Endothelial cell of umbilical vein (primary cell): ENCODE measurements around the gene TSSK6.

Experiments used
- EZH2 ChIP-seq: IDR thresholded peaks from 2 replicates; pipeline ENCODE4 v1.6.1; 2012; ENCODE audit warnings: borderline replicate concordance, low read depth, mild to moderate bottlenecking, moderate library complexity, low read length, inconsistent platforms; ENCODE audit not compliant: severe bottlenecking
- JUN ChIP-seq: IDR thresholded peaks from 2 replicates; pipeline ENCODE4 v1.6.1; 2011; ENCODE audit warnings: borderline replicate concordance, low read depth; ENCODE audit not compliant: insufficient read length, insufficient read depth
- POLR2A ChIP-seq: IDR thresholded peaks from 2 replicates; pipeline ENCODE4 v1.6.1; 2012; ENCODE audit warnings: low read depth, mild to moderate bottlenecking, control low read depth, low read length
- POLR2AphosphoS5 ChIP-seq: IDR thresholded peaks from 2 replicates; pipeline ENCODE4 v1.6.1; 2012; ENCODE audit warnings: low read depth, mild to moderate bottlenecking, control low read depth, low read length, moderate library complexity; ENCODE audit not compliant: insufficient read depth
- TF ChIP-seq, protein P1 (sequence below), 2 donors: IDR thresholded peaks; 1 replicate in 1 of 2; 2 replicates in 1 of 2; pipeline ENCODE4 v1.5.1; 2011; ENCODE audit warnings: low read length in 2 of 2, mild to moderate bottlenecking in 2 of 2, moderate library complexity in 2 of 2, control low read depth in 1 of 2, inconsistent platforms in 1 of 2, low read depth in 1 of 2; ENCODE audit not compliant: insufficient read depth in 1 of 2; ENCODE audit errors: extremely low read depth in 1 of 2

DNA sequence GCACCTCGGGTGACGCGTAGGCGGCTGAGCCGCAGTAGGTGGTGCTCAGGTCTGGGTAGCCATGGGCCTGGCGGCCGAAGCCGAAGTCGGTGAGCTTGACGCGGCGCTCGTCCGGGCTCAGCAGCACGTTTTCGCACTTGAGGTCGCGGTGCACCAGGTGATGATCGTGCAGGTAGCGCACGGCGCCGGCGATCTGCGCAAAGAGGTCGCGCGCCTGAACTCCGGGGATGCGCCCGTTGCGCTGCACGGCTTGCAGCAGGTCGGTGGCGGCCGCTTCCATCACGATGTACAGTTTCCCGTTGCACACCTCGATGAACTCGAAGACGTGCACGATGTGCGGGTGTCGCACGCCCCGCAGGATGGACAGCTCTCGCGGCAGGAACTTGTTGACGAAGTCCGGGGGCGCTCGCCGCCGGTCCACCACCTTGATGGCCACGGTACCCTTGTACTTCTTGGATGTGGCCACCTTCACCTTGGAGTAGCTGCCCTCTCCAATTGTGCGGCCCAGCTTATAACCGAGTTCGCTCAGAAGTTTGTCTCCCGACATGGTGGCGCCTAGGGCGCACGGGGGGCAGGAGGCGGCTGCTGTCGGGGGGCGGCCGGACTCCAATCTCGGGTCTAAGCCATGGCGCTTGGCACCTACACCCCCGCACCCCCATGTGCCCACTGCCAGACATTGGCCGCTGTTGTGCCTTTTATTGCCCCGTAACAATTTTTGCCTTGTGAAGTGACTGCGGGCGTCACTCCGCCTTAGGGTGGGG is at the start of gene TSSK6:
- TF ChIP-seq EZH2: no peak
- TF ChIP-seq, protein P1, sequence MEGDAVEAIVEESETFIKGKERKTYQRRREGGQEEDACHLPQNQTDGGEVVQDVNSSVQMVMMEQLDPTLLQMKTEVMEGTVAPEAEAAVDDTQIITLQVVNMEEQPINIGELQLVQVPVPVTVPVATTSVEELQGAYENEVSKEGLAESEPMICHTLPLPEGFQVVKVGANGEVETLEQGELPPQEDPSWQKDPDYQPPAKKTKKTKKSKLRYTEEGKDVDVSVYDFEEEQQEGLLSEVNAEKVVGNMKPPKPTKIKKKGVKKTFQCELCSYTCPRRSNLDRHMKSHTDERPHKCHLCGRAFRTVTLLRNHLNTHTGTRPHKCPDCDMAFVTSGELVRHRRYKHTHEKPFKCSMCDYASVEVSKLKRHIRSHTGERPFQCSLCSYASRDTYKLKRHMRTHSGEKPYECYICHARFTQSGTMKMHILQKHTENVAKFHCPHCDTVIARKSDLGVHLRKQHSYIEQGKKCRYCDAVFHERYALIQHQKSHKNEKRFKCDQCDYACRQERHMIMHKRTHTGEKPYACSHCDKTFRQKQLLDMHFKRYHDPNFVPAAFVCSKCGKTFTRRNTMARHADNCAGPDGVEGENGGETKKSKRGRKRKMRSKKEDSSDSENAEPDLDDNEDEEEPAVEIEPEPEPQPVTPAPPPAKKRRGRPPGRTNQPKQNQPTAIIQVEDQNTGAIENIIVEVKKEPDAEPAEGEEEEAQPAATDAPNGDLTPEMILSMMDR (IDR thresholded peaks at IDR 0.05; ENCODE audit: extremely low read depth in 1 of 2, insufficient read depth in 1 of 2, low read depth in 1 of 2, low read length in 2 of 2): no peak
- TF ChIP-seq POLR2A: no peak
- no peak for TF ChIP-seq POLR2AphosphoS5
- no peak for TF ChIP-seq JUN
